Progenitor cell of endocrine pancreas (in vitro differentiated cells): ENCODE results near the gene TRAF2. TPM values are rescaled to one million over a fixed set of nuclear protein-coding genes. Genes with fewer than 3 reads are reported as not detected.
"Not testable (repeated sequence)": the region's sequence is repeated elsewhere in the genome, so short reads cannot be mapped to it uniquely, and the experiment has no call there.

Experiments used
- DNase-seq: peaks from one replicate; pipeline ENCODE4 v3.0.0; 2021; ENCODE audit warnings: low spot score; ENCODE audit not compliant: unreplicated experiment
- H3K27ac Mint-ChIP-seq: 2 replicates; pipeline ENCODE4 v1.8.0; 2021; ENCODE audit warnings: mild to moderate bottlenecking, moderate library complexity, mixed read lengths
- H3K27me3 Mint-ChIP-seq: 2 replicates; pipeline ENCODE4 v1.8.0; 2021; ENCODE audit warnings: mixed read lengths
- H3K36me3 Mint-ChIP-seq: 2 replicates; pipeline ENCODE4 v1.8.0; 2022; ENCODE audit warnings: mixed read lengths; ENCODE audit not compliant: insufficient read depth
- H3K4me1 Mint-ChIP-seq: 2 replicates; pipeline ENCODE4 v1.8.0; 2021; ENCODE audit warnings: low read depth, mixed read lengths
- H3K4me3 Mint-ChIP-seq: 2 replicates; pipeline ENCODE4 v1.8.0; 2021; ENCODE audit warnings: low read depth, mild to moderate bottlenecking, moderate library complexity, mixed read lengths
- H3K9me3 Mint-ChIP-seq: 2 replicates; pipeline ENCODE4 v1.8.0; 2021; ENCODE audit warnings: low read depth, mixed read lengths
- total RNA-seq: library from RNA; stranded (reverse); gene quantifications from 2 replicates; pipeline ENCODE4 v1.2.1, GENCODE V29; 2021
- TF ChIP-seq, protein P1 (sequence below): fragments of 200-600 bp; sonication (generic); IDR thresholded peaks from one replicate; pipeline ENCODE4 v1.5.0; 2021; ENCODE audit warnings: antibody characterized with exemption, mild to moderate bottlenecking; ENCODE audit not compliant: unreplicated experiment

Gene TRAF2
- total RNA-seq, 1 donor from 2014 or later = 23.4 TPM

GRCh38 chr9:136875155-136875554 is 11.2 kb upstream of the TRAF2 start:
- peaks cover 2% of the 10 kb centered on the region for H3K36me3 Mint-ChIP-seq
- H3K9me3 Mint-ChIP-seq = no peaks in the 10 kb centered on the region
- H3K27ac Mint-ChIP-seq = no peak overlapping the region
- H3K4me3 Mint-ChIP-seq = no peak overlapping the region
- no peak for DNase-seq
- TF ChIP-seq, protein P1, sequence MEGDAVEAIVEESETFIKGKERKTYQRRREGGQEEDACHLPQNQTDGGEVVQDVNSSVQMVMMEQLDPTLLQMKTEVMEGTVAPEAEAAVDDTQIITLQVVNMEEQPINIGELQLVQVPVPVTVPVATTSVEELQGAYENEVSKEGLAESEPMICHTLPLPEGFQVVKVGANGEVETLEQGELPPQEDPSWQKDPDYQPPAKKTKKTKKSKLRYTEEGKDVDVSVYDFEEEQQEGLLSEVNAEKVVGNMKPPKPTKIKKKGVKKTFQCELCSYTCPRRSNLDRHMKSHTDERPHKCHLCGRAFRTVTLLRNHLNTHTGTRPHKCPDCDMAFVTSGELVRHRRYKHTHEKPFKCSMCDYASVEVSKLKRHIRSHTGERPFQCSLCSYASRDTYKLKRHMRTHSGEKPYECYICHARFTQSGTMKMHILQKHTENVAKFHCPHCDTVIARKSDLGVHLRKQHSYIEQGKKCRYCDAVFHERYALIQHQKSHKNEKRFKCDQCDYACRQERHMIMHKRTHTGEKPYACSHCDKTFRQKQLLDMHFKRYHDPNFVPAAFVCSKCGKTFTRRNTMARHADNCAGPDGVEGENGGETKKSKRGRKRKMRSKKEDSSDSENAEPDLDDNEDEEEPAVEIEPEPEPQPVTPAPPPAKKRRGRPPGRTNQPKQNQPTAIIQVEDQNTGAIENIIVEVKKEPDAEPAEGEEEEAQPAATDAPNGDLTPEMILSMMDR = no peak
- no peaks in the 10 kb centered on the region for H3K4me1 Mint-ChIP-seq
- H3K27me3 Mint-ChIP-seq = peaks cover 11% of the 10 kb centered on the region

- Mint-ChIP-seq H3K9me3 (no peaks in the 10 kb centered on the region), H3K4me3 (no peak overlapping the region), H3K4me1 (no peaks in the 10 kb centered on the region), H3K27ac (no peak overlapping the region), H3K36me3 (no peaks in the 10 kb centered on the region), H3K27me3 (peaks cover 11% of the 10 kb centered on the region)
- no peak for DNase-seq
- TF ChIP-seq, protein P1 = no peak
Measured at GRCh38 chr9:136876476-136876875, 9.8 kb upstream of the TRAF2 start.

GRCh38 chr9:136880651-136881050 is 5.7 kb upstream of the TRAF2 start:
- no peak overlapping the region for H3K4me3 Mint-ChIP-seq
- H3K36me3 Mint-ChIP-seq = no peaks in the 10 kb centered on the region
- H3K27ac Mint-ChIP-seq = no peak overlapping the region
- TF ChIP-seq, protein P1 = no peak
- DNase-seq = no peak
- H3K4me1 Mint-ChIP-seq = no peaks in the 10 kb centered on the region
- H3K9me3 Mint-ChIP-seq = no peaks in the 10 kb centered on the region
- H3K27me3 Mint-ChIP-seq = peaks cover 11% of the 10 kb centered on the region

DNA sequence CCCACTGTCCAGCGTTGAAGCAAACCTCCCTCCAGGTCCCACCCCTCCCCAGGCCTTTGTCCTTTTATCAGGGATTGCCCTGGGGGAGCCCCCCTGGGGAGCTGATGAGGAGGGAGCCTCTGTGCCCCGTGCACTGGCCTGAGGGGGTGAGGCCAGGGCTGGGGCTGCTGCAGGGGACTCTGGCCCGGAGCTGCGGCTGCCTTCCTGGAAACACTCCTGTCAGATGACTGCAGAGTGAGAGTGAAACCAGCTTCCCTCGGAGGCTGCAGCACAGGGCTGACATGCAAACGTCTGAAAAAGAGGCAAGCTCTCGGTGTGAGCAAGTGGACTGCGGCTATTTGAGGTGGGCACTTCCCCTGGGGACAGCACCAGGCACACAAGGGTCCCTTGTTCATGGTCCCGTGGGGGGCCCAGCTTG is 4.6 kb upstream of the TRAF2 start:
- H3K36me3 Mint-ChIP-seq = no peaks in the 10 kb centered on the region
- TF ChIP-seq, protein P1 = no peak
- no peaks in the 10 kb centered on the region for H3K4me1 Mint-ChIP-seq
- DNase-seq = no peak
- no peak overlapping the region for H3K4me3 Mint-ChIP-seq
- no peak overlapping the region for H3K27ac Mint-ChIP-seq
- H3K27me3 Mint-ChIP-seq = peaks cover 5% of the 10 kb centered on the region
- H3K9me3 Mint-ChIP-seq = no peaks in the 10 kb centered on the region

GRCh38 chr9:136882109-136882946 is 4.0 kb upstream of the TRAF2 start:
- H3K27ac Mint-ChIP-seq = no peak overlapping the region
- peaks cover 4% of the 10 kb centered on the region for H3K4me1 Mint-ChIP-seq

DNA sequence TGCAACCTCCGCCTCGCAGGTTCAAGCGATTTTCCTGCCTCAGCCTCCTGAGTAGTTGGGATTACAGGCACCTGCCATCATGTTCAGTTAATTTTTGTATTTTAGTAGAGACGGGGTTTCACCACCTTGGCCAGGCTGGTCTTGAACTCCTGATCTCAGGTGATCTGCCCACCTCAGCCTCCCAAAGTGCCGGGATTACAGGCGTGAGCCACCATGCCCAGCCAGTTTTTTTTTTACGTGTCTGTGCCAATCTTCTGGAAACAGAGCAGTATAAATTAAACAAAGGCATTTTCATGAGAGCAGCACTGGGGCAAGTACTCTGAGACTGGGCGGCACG is 3.4 kb upstream of the TRAF2 start:
- DNase-seq, H3K36me3 Mint-ChIP-seq, H3K4me1 Mint-ChIP-seq, H3K4me3 Mint-ChIP-seq, H3K27me3 Mint-ChIP-seq, H3K9me3 Mint-ChIP-seq, H3K27ac Mint-ChIP-seq: not testable (repeated sequence)

More at GRCh38 chr9:136882109-136882946, 4.0 kb upstream of the TRAF2 start:
- TF ChIP-seq, protein P1 = no peak
- H3K36me3 Mint-ChIP-seq = no peaks in the 10 kb centered on the region
- peaks cover 4% of the 10 kb centered on the region for H3K27me3 Mint-ChIP-seq
- no peaks in the 10 kb centered on the region for H3K9me3 Mint-ChIP-seq
- H3K4me3 Mint-ChIP-seq = no peak overlapping the region
- DNase-seq = no peak

DNA sequence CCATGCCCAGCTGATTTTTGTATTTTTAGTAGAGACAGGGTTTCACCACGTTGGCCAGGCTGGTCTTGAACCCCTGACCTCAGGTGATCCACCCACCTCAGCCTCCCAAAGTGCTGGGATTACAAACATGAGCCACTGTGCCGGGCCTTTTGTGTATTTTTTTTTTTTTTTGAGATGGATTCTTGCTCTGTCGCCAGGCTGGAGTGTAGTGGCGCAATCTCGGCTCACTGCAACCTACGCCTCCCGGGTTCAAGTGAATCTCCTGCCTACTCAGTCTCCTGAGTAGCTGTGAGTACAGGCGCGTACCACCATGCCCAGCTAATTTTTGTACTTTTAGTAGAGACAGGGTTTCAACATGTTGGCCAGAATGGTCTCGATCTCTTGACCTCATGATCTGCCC is 2.6 kb upstream of the TRAF2 start:
- not testable (repeated sequence) for DNase-seq, H3K9me3 Mint-ChIP-seq, H3K27me3 Mint-ChIP-seq, H3K4me3 Mint-ChIP-seq, H3K4me1 Mint-ChIP-seq, H3K27ac Mint-ChIP-seq, H3K36me3 Mint-ChIP-seq
